Activated CD4-positive, CD25-positive, alpha-beta regulatory T cell treated with anti-CD3 and anti-CD28 coated beads, Interleukin-2, amount 50 U/mL, for 24 hours (primary cell): Measurements from ENCODE around the gene BDH1.
"Not testable (repeated sequence)": the region's sequence is repeated elsewhere in the genome, so short reads cannot be mapped to it uniquely, and the experiment has no call there.

Experiments used
- ATAC-seq, 2 donors: fragments of 150-1000 bp; cut with Tn5 transposase; one replicate each; pipeline ENCODE4 v1.10.0; 2021; ENCODE audit warnings: mild to moderate bottlenecking in 1 of 2, moderate library complexity in 1 of 2

Gene BDH1

GRCh38 chr3:197555281-197556261 lies at the start of gene BDH1:
Gene BDH1, minus strand, starts transcription at chr3:197555968. Its CDS starts 9,525 bp downstream, at chr3:197546443.
- ATAC-seq = peak; percentile 42 to 49

GRCh38 chr3:197603317-197603933 lies 47.7 kb upstream of the BDH1 start:
- no peak for ATAC-seq

- not testable (repeated sequence) for ATAC-seq
Observed at GRCh38 chr3:197602351-197602750, 46.6 kb upstream of the BDH1 start.

GRCh38 chr3:197601566-197601840 lies 45.7 kb upstream of the BDH1 start:
- not testable (repeated sequence) for ATAC-seq

- no peak for ATAC-seq
Observed at GRCh38 chr3:197600796-197601565, 45.2 kb upstream of the BDH1 start.

GRCh38 chr3:197599089-197599765 lies 43.5 kb upstream of the BDH1 start:
- ATAC-seq = peak; percentile 96 to 99

- no peak for ATAC-seq
Observed at GRCh38 chr3:197598404-197598980, 42.7 kb upstream of the BDH1 start.

GRCh38 chr3:197597335-197597734 lies 41.6 kb upstream of the BDH1 start:
- no peak for ATAC-seq

GRCh38 chr3:197595470-197596185 lies 39.9 kb upstream of the BDH1 start:
- no peak for ATAC-seq

- no peak for ATAC-seq
Observed at GRCh38 chr3:197593046-197593380, 37.2 kb upstream of the BDH1 start.

- ATAC-seq = peak in 1 of 2 donors; percentile 76
Observed at GRCh38 chr3:197592361-197593045, 36.7 kb upstream of the BDH1 start.

- ATAC-seq = no peak
Observed at GRCh38 chr3:197591816-197592215, 36.0 kb upstream of the BDH1 start.

GRCh38 chr3:197590313-197590962 lies 34.7 kb upstream of the BDH1 start:
- no peak for ATAC-seq

- ATAC-seq = no peak
Observed at GRCh38 chr3:197589545-197589944, 33.8 kb upstream of the BDH1 start.

GRCh38 chr3:197586768-197587167 lies 31.0 kb upstream of the BDH1 start:
- ATAC-seq = not testable (repeated sequence)

- ATAC-seq = no peak
Observed at GRCh38 chr3:197586181-197586580, 30.4 kb upstream of the BDH1 start.

- no peak for ATAC-seq
Observed at GRCh38 chr3:197584733-197585132, 29.0 kb upstream of the BDH1 start.

GRCh38 chr3:197583371-197583770 lies 27.6 kb upstream of the BDH1 start:
- no peak for ATAC-seq

GRCh38 chr3:197580253-197580691 lies 24.5 kb upstream of the BDH1 start:
- no peak for ATAC-seq

- ATAC-seq = no peak
Observed at GRCh38 chr3:197578376-197578775, 22.6 kb upstream of the BDH1 start.
